GM18909 (cell line): ENCODE results near the gene PFKP.

Source experiments
- ATAC-seq: cut with Tn5 transposase; IDR thresholded peaks from one replicate; pipeline ENCODE4 v1.9.1; 2021; ENCODE audit warnings: mild to moderate bottlenecking; ENCODE audit not compliant: unreplicated experiment, poor library complexity

Gene PFKP

GRCh38 chr10:3067118-3067858, at the start of gene PFKP:
Gene PFKP (plus strand): TSS chr10:3067548. CDS start chr10:3067596, 48 bp downstream.
- ATAC-seq, result peak; percentile 56

GRCh38 chr10:3018247-3018646, 49.1 kb upstream of the PFKP start:
- ATAC-seq, result no peak

DNA sequence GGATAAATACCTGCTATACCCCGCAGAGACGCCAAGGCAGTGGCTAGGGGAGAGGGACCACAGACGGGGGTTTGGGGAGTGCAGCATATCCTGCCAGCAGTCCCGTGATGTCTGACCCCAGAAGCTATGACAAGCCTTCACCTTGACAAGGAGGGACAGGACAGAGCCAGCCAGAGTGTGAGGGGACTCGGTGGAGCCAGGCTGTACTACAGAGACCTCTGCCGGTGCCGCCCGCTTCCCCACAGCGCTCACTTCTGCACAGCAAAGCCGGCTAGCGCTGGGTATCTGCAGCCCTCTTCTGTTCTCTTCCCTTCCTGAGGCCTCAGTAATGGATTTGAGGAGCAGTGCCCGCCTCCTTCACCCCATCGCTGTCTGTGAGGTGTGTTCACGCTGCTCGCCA, 47.0 kb upstream of the PFKP start:
- ATAC-seq, result no peak

DNA sequence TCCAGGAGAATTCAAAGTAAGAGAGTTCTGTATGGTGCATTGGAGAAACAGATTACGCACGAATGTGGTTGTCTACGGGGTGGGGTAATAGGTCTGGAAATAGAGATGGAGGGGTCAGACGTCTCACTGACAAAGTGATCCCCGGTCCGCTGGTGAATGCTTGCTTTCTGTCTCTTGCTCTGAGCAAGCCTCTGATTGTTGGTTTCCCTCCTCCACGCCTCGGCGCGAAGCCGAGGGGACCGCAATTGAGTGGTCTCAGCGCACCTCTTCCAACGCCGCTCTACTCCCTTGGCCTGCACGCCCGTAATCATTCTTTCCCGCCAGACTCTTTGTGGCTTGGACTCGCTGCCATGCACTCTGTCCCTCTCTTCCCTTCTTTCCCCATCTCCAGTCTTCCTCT, 46.5 kb upstream of the PFKP start:
- no peak for ATAC-seq

- no peak for ATAC-seq
Observed at GRCh38 chr10:3022027-3022426, 45.3 kb upstream of the PFKP start.

- ATAC-seq, result no peak
Observed at GRCh38 chr10:3023892-3024291, 43.5 kb upstream of the PFKP start.

DNA sequence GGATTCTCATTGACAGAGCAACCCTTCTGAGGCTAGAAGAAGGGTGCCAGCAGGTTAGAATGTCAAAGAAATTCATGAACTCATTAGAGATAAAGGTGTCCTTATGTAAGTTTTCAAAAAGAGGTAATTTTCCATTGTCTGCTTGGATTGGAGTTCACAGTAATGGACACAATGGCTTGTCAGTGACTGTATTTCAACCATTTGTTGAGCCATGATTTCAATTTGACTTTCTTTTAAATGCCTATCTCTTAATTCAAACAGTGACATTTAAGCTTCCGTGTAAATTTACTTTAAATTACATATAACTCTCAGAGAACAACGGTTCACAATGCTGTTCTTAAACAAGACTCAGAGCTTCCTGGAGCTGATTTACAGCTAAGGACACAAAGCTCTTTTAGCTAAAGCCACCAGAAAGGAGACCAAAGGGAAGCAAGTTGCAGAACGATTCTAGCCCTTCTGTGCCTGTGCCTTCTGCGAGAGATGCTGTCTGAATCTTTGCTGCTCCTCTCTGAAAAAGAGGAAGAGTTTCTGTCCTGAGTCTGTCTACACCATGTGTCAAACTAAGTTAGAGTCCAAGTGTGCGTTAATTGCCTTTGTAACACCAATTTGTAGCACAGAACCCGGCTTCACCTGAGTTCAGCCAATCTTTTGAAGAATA, 42.2 kb upstream of the PFKP start:
- no peak for ATAC-seq

DNA sequence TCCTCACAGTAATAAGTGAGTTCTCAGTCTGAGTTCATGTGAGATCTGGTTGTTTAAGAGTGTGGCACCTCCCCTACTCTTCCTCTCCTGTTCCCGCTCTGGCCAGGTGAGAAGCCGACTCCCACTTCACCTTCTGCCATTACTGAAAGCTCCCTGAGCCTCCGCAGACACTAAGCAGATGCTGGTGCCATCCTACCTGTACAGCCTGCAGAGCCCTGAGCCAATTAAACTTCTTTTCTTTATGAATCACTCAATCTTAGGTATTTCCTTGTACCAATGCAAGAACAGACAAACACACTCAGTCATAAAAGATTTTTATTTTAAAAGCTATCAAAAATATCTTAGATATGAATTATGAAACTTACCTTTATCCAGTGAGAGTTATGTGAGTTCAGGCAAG, 39.5 kb upstream of the PFKP start:
- ATAC-seq, result no peak

GRCh38 chr10:3028441-3028840, 38.9 kb upstream of the PFKP start:
- ATAC-seq, result no peak

DNA sequence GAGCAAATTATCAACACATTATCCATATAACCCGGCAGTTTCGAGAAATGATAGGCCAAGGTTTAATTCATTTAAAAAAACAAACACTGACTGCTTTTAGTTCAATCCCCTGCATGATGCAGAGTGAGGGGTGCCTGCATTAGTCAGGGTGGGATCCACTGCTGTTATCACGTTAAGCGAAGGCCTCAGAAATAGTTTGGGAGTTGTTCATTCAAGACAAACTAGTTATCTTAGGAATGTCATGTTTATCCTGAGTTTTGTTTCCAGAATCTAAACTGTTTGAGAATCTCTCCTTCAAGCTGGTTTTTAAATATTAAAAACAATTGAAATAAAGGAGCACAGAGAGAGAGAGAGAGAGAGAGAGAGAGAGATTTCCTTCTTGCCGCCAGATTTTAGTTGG, 36.6 kb upstream of the PFKP start:
- ATAC-seq, result no peak

DNA sequence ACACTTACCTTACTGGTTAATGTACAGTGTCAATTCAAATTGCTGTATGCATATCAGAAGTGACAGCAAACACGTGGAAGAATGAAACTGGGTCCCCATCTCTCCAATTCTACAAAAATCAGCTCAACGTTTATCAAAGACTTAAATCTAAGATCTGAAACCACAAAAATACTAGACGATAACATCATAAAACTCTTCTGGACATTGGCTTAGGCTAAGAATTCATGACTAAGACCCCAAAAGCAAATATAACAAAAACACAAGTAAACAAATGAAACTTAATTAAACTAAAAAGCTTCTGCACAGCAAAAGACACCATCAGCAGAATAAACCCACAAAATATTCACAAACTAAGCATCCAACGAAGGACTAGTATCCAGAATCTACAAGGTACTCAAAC, 35.9 kb upstream of the PFKP start:
- ATAC-seq, result no peak

DNA sequence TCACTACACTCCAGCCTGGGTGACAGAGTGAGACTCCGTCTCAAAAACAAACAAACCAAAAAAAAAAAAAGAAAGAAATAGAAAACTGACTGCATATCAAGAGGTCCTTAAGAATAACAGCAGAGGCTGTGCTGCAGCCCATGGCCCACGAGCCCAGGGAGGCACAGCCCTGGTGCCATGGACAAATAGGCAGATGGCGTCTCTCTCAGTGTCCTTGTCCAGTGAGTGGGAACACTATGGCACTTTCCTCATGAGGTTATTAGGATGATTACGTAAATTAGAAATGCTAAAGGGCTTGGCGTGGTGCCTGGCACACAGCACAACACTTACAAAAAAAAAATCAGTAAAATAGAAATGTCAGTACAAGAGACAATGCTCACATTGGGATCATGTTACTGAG, 33.4 kb upstream of the PFKP start:
- ATAC-seq, result no peak

GRCh38 chr10:3034616-3035015, 32.7 kb upstream of the PFKP start:
- no peak for ATAC-seq

GRCh38 chr10:3036155-3037021, 31.0 kb upstream of the PFKP start:
- peak; percentile 100 for ATAC-seq

DNA sequence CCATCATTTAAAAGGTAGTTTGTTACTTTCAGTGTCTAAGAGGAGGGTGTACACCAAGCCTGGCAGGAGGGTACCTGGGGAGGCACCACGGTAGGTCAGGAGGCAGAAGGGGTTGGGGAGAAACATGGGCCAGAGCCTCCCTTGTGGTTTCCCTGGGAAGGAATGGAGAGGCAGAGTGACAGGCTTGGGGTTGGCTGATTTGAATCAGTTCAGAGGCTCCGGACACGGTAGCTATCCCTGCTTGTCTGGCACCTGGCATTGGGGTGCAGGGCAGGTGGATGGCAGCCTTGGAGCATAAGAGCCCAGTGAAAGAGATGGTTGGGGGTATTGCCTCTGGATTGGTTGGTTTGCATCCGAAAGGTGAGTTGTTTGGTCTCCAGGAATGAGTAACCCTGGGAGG, 30.2 kb upstream of the PFKP start:
- no peak for ATAC-seq

DNA sequence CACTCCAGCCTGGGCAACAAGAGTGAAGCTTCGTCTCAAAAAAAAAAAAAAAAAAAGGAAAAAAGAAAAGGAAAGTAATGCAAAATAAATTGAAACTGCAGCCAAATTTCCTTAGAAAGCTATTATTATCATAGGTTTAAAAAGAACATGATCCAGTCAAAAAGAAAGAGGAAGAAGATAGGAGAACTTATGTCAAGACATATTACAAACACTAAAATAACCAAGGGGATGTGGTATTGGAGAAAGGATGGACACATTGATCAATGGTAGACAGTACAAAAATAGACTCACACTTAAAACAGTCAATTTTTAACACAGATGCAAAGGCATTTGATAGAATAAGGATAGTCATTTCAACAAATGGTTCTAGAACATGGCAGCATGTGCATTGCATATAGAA, 27.3 kb upstream of the PFKP start:
- no peak for ATAC-seq

GRCh38 chr10:3042589-3042988, 24.8 kb upstream of the PFKP start:
- no peak for ATAC-seq

GRCh38 chr10:3043512-3044368, 23.6 kb upstream of the PFKP start:
- ATAC-seq, result peak; percentile 82

DNA sequence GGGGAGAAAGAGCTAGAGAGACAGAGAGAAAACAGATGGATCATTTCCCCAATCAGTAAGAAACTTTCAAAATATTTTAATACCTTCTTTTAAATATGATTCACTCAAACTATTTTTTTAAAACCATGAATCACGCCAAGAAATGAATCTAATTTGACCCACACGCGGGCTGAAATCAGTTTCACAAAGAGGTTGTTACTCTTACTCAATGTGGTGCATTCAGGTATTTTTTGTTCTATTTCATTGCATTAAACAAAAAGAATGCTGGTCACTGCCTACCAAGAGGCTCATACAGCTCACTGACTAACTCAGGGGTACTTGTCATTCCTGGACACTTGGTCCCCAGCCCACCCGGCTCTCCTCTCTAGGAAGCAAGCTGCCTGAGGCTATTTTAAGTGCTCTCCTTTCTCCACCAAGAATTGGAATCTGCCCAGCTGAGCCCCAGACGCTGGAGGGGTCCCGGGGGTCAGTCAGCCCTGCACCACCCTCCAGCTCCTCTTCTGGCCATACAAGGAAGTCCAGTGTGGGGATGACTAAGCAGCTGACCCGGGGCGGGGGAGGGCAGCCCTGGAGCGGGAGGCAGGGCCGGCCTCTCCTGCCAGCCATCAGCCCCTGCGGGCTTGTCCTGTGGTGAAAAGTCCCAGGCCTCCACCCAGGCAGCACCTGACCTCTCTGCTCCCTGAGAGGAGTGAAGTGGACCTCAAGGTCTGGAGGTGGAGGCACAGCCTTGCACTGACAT, 21.7 kb upstream of the PFKP start:
- ATAC-seq, result no peak
